ENCODE results near the gene CKLF.

CKLF gene

DNA sequence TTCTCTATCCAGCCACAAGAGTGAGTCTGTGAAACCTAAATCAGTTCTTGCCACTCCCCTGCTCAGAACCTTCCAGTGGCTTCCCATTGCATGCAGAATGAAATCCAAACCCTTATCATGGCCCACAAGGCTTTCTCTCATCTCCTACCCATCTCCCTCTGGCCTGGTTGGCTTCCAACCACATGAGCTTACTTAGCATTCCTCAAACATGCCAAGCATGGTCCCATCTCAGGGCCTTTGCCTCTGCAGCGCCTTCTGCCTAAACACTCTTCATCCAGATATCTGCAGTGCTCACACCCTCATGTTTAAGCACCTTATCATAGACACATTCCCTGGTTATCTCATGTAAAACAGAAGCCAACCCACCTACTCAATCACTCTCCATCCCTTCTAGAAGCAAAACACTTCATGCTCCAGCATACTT is 18.0 kb upstream of the CKLF start:
- no peaks in the 10 kb centered on the region for H3K9me2 ChIP-seq (ENCODE audit: low read depth, low read length)
- H4K20me1 ChIP-seq (ENCODE audit: insufficient read depth, low read length): no peaks in the 10 kb centered on the region
- no peak overlapping the region for H3K4me3 ChIP-seq (ENCODE audit: low read depth, low read length, poor library complexity, severe bottlenecking)
- no peaks in the 10 kb centered on the region for H3K79me2 ChIP-seq (ENCODE audit: insufficient read depth, low read length)
- H3K4me2 ChIP-seq (ENCODE audit: low read length): no peak overlapping the region
- H3K27ac ChIP-seq (ENCODE audit: low read depth, low read length, poor library complexity, severe bottlenecking): no peak overlapping the region
- H2AFZ ChIP-seq (ENCODE audit: low read length): no peak overlapping the region
- H3K36me3 ChIP-seq (ENCODE audit: insufficient read depth, low read length): no peaks in the 10 kb centered on the region
- peaks cover 5% of the 10 kb centered on the region for H3K4me1 ChIP-seq (ENCODE audit: insufficient read depth, low read length, severe bottlenecking)
- no peak overlapping the region for H3K9ac ChIP-seq (ENCODE audit: low read length)
- H3K27me3 ChIP-seq (ENCODE audit: insufficient read depth, low read length): no peaks in the 10 kb centered on the region
- no peaks in the 10 kb centered on the region for H3F3A ChIP-seq (ENCODE audit: insufficient read depth, low read length)
- no peaks in the 10 kb centered on the region for H3K9me3 ChIP-seq (ENCODE audit: low read length)
- TF ChIP-seq, protein P1, sequence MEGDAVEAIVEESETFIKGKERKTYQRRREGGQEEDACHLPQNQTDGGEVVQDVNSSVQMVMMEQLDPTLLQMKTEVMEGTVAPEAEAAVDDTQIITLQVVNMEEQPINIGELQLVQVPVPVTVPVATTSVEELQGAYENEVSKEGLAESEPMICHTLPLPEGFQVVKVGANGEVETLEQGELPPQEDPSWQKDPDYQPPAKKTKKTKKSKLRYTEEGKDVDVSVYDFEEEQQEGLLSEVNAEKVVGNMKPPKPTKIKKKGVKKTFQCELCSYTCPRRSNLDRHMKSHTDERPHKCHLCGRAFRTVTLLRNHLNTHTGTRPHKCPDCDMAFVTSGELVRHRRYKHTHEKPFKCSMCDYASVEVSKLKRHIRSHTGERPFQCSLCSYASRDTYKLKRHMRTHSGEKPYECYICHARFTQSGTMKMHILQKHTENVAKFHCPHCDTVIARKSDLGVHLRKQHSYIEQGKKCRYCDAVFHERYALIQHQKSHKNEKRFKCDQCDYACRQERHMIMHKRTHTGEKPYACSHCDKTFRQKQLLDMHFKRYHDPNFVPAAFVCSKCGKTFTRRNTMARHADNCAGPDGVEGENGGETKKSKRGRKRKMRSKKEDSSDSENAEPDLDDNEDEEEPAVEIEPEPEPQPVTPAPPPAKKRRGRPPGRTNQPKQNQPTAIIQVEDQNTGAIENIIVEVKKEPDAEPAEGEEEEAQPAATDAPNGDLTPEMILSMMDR (IDR thresholded peaks at IDR 0.05; ENCODE audit: low read length): no peak
- TF ChIP-seq EZH2 (IDR thresholded peaks at IDR 0.05; ENCODE audit: borderline replicate concordance, low read length): no peak

DNA sequence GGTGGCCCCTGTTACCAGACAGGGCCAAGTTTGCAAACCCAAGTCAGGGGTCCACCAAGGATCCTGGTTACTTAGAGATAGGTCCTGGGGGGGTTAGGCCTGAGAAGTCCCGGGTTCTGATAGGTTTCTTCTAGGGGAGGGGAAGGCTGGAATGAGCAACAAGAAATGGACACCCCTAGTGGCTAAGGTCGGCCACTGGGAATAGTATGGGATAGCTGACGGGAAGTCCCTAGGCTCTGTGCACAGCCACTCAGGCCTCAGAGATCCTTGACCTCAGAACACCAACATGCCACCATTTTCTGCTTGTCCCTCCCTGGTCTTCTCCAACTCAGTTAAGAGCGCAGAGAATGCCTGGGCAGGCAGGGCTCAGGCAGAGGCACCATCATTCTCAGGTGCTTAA is 15.9 kb upstream of the CKLF start:
- no peaks in the 10 kb centered on the region for H4K20me1 ChIP-seq (ENCODE audit: insufficient read depth, low read length)
- no peak overlapping the region for H3K4me2 ChIP-seq (ENCODE audit: low read length)
- H3K79me2 ChIP-seq (ENCODE audit: insufficient read depth, low read length): no peaks in the 10 kb centered on the region
- H2AFZ ChIP-seq (ENCODE audit: low read length): no peak overlapping the region
- no peaks in the 10 kb centered on the region for H3K9me2 ChIP-seq (ENCODE audit: low read depth, low read length)
- H3K27me3 ChIP-seq (ENCODE audit: insufficient read depth, low read length): no peaks in the 10 kb centered on the region
- H3K27ac ChIP-seq (ENCODE audit: low read depth, low read length, poor library complexity, severe bottlenecking): no peak overlapping the region
- no peak overlapping the region for H3K4me3 ChIP-seq (ENCODE audit: low read depth, low read length, poor library complexity, severe bottlenecking)
- TF ChIP-seq EZH2 (IDR thresholded peaks at IDR 0.05; ENCODE audit: borderline replicate concordance, low read length): no peak
- TF ChIP-seq, protein P1 (IDR thresholded peaks at IDR 0.05; ENCODE audit: low read length): no peak
- no peak overlapping the region for H3K9ac ChIP-seq (ENCODE audit: low read length)
- H3F3A ChIP-seq (ENCODE audit: insufficient read depth, low read length): no peaks in the 10 kb centered on the region
- no peaks in the 10 kb centered on the region for H3K9me3 ChIP-seq (ENCODE audit: low read length)
- peaks cover 19% of the 10 kb centered on the region for H3K4me1 ChIP-seq (ENCODE audit: insufficient read depth, low read length, severe bottlenecking)
- H3K36me3 ChIP-seq (ENCODE audit: insufficient read depth, low read length): no peaks in the 10 kb centered on the region

DNA sequence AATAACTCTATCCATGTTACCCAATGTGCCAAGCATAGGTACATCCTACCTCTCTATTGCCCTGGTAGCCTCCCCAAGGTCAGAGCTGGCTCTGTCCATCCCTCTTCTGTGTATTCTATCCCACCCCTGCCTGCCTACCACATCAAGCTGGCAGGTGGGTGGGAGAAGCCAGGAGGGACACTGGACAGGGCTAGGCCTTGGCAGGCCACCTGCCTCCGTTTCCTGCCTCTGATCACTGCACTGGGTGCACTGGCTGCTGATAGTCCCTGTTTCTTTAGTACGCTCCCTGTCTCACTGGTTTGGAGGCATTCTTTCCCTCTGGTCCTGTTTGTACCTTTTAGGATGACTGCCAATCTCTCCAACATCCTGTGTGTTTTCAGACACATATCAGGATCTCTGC is 15.1 kb upstream of the CKLF start:
- no peaks in the 10 kb centered on the region for H3F3A ChIP-seq (ENCODE audit: insufficient read depth, low read length)
- H3K4me2 ChIP-seq (ENCODE audit: low read length): no peak overlapping the region
- no peak overlapping the region for H3K9ac ChIP-seq (ENCODE audit: low read length)
- no peak for TF ChIP-seq EZH2 (IDR thresholded peaks at IDR 0.05; ENCODE audit: borderline replicate concordance, low read length)
- TF ChIP-seq, protein P1 (IDR thresholded peaks at IDR 0.05; ENCODE audit: low read length): no peak
- H3K27me3 ChIP-seq (ENCODE audit: insufficient read depth, low read length): no peaks in the 10 kb centered on the region
- no peaks in the 10 kb centered on the region for H3K9me2 ChIP-seq (ENCODE audit: low read depth, low read length)
- no peaks in the 10 kb centered on the region for H4K20me1 ChIP-seq (ENCODE audit: insufficient read depth, low read length)
- H3K4me3 ChIP-seq (ENCODE audit: low read depth, low read length, poor library complexity, severe bottlenecking): no peak overlapping the region
- no peaks in the 10 kb centered on the region for H3K79me2 ChIP-seq (ENCODE audit: insufficient read depth, low read length)
- no peak overlapping the region for H2AFZ ChIP-seq (ENCODE audit: low read length)
- no peaks in the 10 kb centered on the region for H3K36me3 ChIP-seq (ENCODE audit: insufficient read depth, low read length)
- H3K4me1 ChIP-seq (ENCODE audit: insufficient read depth, low read length, severe bottlenecking): peaks cover 19% of the 10 kb centered on the region
- H3K27ac ChIP-seq (ENCODE audit: low read depth, low read length, poor library complexity, severe bottlenecking): no peak overlapping the region
- no peaks in the 10 kb centered on the region for H3K9me3 ChIP-seq (ENCODE audit: low read length)
